Spleen (tissue), 11 donors: ENCODE results near the gene RNF225. TPM values are rescaled to one million over a fixed set of nuclear protein-coding genes. Genes with fewer than 3 reads are reported as not detected.

Experiments
- DNase-seq: peaks from one replicate; pipeline ENCODE4 v3.0.0-alpha.2; 2020
- H3K27ac ChIP-seq, 8 donors: fragments of 200-600 bp; sonication (generic) in 7 of 8; 1 replicate in 4 of 8; 2 replicates in 4 of 8; pipeline versions ENCODE4 v1.5.0 to v1.8.0; 2016 to 2021; ENCODE audit warnings: inconsistent platforms in 4 of 8, mild to moderate bottlenecking in 4 of 8, moderate library complexity in 1 of 8
- H3K27me3 ChIP-seq, 7 donors: fragments of 200-600 bp; sonication (generic) in 6 of 7; replicated peaks in 1 of 7; 1 replicate in 4 of 7; 2 replicates in 3 of 7; pipeline versions ENCODE4 v1.5.0 to v1.8.0; 2016 to 2021; ENCODE audit warnings: inconsistent platforms in 3 of 7, mild to moderate bottlenecking in 1 of 7
- H3K36me3 ChIP-seq, 6 donors: fragments of 200-600 bp; sonication (generic) in 5 of 6; 1 replicate in 4 of 6; 2 replicates in 2 of 6; pipeline versions ENCODE4 v1.5.0 to v1.8.0; 2016 to 2021; ENCODE audit warnings: inconsistent platforms in 2 of 6
- H3K4me1 ChIP-seq, 6 donors: fragments of 200-600 bp; sonication (generic) in 5 of 6; 1 replicate in 3 of 6; 2 replicates in 3 of 6; pipeline versions ENCODE4 v1.5.0 to v1.8.0; 2016 to 2021; ENCODE audit warnings: inconsistent platforms in 3 of 6
- H3K4me3 ChIP-seq, 8 donors: fragments of 200-600 bp; sonication (generic) in 7 of 8; 1 replicate in 4 of 8; 2 replicates in 4 of 8; pipeline versions ENCODE4 v1.5.0 to v1.8.0; 2016 to 2021; ENCODE audit warnings: inconsistent platforms in 4 of 8, mild to moderate bottlenecking in 4 of 8, moderate library complexity in 2 of 8
- H3K9me3 ChIP-seq, 8 donors: fragments of 200-600 bp; sonication (generic) in 7 of 8; 1 replicate in 4 of 8; 2 replicates in 4 of 8; pipeline versions ENCODE4 v1.5.0 to v1.8.0; 2016 to 2021; ENCODE audit warnings: inconsistent platforms in 4 of 8
- POLR2A ChIP-seq, 3 donors: fragments of 450-650 bp; IDR thresholded peaks; one replicate each; pipeline ENCODE4 v1.5.1; 2017; ENCODE audit warnings: antibody characterized with exemption in 3 of 3, mild to moderate bottlenecking in 1 of 3
- POLR2AphosphoS5 ChIP-seq, 3 donors: sonication (generic); formaldehyde crosslinking; IDR thresholded peaks; one replicate each; pipeline ENCODE4 v1.5.1; 2017; ENCODE audit warnings: antibody characterized with exemption in 3 of 3
- WGBS, 5 donors: extraction: QIAGEN DNeasy Blood & Tissue Kit in 3 of 5; methylation state at CpG; one replicate each; pipeline versions ENCODE4 v1.1.5 to v1.1.7; 2013 to 2018; 5-methylcytosine and 5-hydroxymethylcytosine counted together
- intact Hi-C: fragments of 100-400 bp; cut with DNase I; formaldehyde crosslinking; loops from one replicate; pipeline ENCODE4 v1.15.0; 2023; ENCODE audit warnings: low total_unique reads
- polyA plus RNA-seq, 3 donors: library from polyadenylated mRNA; stranded (reverse); fragments of 200-250 nt; gene quantifications; one replicate each; pipeline ENCODE4 v1.2.1, GENCODE V29; 2013
- total RNA-seq, 7 donors: library from RNA; depleted of rRNA in 3 of 7; stranded (reverse); fragments of >200 nt in 3 of 7; fragmentation: NEBNext Ultra II Directional in 4 of 7; extraction: Animal tissue kit (Norgen Biotek cat#: 25700) in 4 of 7; gene quantifications; one replicate each; pipeline versions ENCODE4 v1.1.0 to v1.2.1, GENCODE V29; 2016 to 2021
- TF ChIP-seq, protein P1 (sequence below), 11 experiments: fragments of 200-600 bp in 7 of 11; fragments of 450-650 bp in 4 of 11; sonication (generic) in 4 of 11; IDR thresholded peaks in 8 of 11; conservative IDR thresholded peaks in 3 of 11; 1 replicate in 7 of 11; 2 replicates in 4 of 11; pipeline versions ENCODE4 v1.4.0 to v1.8.0; 2016 to 2021; ENCODE audit warnings: antibody characterized with exemption in 11 of 11, inconsistent platforms in 4 of 11, mild to moderate bottlenecking in 1 of 11
- donor health status: healthy with polysubstance abuse.
- donor health status: DM: no; HTN: no; CAD: no; lungs with moderate emphysema.
- donor health status: DM: no; HTN: no; CAD: no.
- donor health status: Bipolar disorder and iron deficiency.
- donor health status: healthy.
- donor health status: DM: no; HTN: no; CAD: no.
- donor health status: DM: yes; HTN: yes; CAD: no.

Gene RNF225
- total and polyA plus RNA-seq, 10 donors: not detected

DNA sequence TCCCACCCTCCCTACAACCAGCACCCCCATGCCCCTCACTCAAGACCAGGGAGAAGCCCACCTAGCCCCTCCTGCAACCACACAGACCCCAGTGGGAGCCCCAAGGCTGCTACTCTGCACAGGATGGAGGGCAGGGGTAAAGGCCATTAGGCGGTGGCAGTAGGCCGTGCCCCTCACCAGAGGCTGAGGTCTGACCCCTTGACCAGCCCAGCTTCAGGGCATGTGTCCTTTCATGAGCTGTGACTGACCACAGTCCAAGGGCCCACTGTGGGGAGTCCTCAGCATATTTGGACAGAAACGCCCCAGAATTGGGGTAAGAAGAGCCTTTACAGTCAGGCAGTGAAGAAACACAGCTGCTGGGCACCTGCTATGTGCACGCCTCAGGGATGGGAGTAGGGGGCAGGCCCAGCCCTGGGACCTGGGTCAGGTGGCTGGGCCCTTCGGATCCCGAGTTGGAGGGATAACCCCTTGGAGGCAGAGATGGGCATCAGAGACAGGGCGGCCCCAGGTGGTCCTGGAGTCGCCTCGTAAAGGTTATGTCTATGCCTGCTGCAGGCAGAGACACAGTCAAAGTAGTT, 10.1 kb upstream of the RNF225 start:
- H3K9me3 ChIP-seq: no peaks in the 10 kb centered on the region
- H3K27ac ChIP-seq: peak overlapping the region in 7 of 8 donors; percentile 93 to 99 (median 97)
- 76 to 89% (median 84%) methylated on average over 6 to 9 of the region's 9 CpGs for WGBS, 5 donors
- TF ChIP-seq POLR2AphosphoS5 (IDR thresholded peaks at IDR 0.05) (no peak), POLR2A (IDR thresholded peaks at IDR 0.05) (no peak)
- TF ChIP-seq, protein P1, sequence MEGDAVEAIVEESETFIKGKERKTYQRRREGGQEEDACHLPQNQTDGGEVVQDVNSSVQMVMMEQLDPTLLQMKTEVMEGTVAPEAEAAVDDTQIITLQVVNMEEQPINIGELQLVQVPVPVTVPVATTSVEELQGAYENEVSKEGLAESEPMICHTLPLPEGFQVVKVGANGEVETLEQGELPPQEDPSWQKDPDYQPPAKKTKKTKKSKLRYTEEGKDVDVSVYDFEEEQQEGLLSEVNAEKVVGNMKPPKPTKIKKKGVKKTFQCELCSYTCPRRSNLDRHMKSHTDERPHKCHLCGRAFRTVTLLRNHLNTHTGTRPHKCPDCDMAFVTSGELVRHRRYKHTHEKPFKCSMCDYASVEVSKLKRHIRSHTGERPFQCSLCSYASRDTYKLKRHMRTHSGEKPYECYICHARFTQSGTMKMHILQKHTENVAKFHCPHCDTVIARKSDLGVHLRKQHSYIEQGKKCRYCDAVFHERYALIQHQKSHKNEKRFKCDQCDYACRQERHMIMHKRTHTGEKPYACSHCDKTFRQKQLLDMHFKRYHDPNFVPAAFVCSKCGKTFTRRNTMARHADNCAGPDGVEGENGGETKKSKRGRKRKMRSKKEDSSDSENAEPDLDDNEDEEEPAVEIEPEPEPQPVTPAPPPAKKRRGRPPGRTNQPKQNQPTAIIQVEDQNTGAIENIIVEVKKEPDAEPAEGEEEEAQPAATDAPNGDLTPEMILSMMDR (IDR thresholded peaks at IDR 0.05 in 8 of 11, conservative IDR thresholded peaks at IDR 0.05 in 3 of 11): no peak
- H3K4me3 ChIP-seq: peak overlapping the region in 5 of 8 donors; percentile 70 to 93 (median 77)
- peaks cover 0 to 26% (median 19%) of the 10 kb centered on the region in 6 donors for H3K36me3 ChIP-seq
- no peaks in the 10 kb centered on the region for H3K27me3 ChIP-seq
- peak; percentile 77 for DNase-seq
- intact Hi-C loops: no loop called here
- H3K4me1 ChIP-seq: peaks cover 22 to 71% (median 53%) of the 10 kb centered on the region in 6 donors

DNA sequence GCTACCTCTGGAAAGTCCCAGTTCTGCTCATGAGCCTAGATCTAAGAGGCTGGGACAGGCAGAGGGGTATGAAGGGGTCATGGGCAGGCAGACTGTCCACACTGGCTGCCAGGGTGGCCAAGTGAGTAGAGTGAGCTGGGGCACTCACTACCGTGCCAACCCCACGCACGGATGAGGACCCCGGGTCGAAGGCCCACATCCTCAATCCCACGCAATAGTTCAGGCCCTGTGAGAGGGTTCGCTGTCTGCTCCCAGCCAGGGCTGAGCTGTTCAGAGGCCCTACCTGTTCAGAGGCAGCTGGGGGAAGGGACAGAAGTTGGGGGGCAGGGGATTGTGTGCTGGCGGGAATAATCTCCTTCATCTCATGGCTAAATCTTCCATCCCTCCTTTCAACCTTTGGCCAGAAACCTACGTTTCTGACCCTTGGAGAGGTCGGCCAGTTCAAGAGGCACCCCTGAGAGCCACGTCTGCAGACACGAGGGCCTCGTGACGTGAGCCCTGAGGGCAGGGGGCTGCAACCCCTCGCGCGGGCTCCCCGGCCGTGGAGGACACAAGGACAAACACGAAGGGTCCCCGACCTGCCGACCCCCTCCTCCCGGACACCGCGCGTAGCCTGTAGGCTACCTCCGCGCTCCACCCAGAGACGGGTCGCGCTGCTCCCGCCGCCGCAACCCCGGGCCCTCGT, 9.4 kb upstream of the RNF225 start:
- no peaks in the 10 kb centered on the region for H3K27me3 ChIP-seq
- peaks cover 0 to 32% (median 22%) of the 10 kb centered on the region in 6 donors for H3K36me3 ChIP-seq
- H3K9me3 ChIP-seq: no peaks in the 10 kb centered on the region
- H3K27ac ChIP-seq: peak overlapping the region; percentile 93 to 99 (median 98)
- H3K4me1 ChIP-seq: peaks cover 22 to 76% (median 57%) of the 10 kb centered on the region in 6 donors
- DNase-seq: peak; percentile 78
- no peak for TF ChIP-seq POLR2AphosphoS5 (IDR thresholded peaks at IDR 0.05)
- TF ChIP-seq POLR2A (IDR thresholded peaks at IDR 0.05): no peak
- TF ChIP-seq, protein P1 (IDR thresholded peaks at IDR 0.05 in 8 of 11, conservative IDR thresholded peaks at IDR 0.05 in 3 of 11): no peak
- WGBS, 5 donors: 5 to 40% (median 11%) methylated on average over 1 to 36 of the region's 36 CpGs
- intact Hi-C loops: no loop called here
- peak overlapping the region; percentile 70 to 93 (median 78) for H3K4me3 ChIP-seq

DNA sequence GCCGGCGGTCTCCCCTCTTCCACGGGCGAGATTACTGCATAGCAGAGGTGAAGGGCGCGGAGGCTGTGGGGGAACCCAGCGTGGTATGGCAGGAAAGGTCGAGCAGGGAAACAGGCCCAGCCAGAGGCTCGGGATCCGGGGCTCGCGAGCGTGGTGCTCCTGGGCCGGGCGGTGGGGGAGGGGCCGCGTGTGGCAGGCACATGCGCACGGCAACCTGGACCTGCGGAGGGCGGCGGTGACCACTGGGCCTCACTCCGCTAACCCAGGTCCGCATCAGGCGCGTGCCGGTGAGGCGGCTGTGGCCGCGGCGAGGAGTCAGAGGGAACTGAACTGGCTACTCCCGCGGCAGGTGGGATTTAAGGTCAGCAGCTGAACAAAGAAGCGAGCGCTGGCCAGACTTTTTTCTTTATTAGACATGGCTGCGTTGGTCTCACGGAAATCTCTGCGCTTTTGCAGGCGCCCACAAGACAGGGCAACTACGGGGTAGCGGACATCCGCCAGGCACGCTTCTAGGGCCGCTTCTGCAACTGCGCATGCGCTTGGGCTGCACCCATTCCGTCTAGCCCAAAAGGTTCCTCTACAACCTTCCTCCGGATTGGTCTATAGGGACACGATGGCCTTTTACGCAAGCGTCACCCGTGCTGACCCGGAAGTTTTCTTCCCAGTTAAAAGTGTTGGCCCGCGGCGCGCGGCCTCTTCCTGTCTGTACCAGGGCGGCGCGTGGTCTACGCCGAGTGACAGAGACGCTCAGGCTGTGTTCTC, 8.7 kb upstream of the RNF225 start, which contains the start of gene RPS5:
RPS5 (plus strand) TSS at position 694 of the 762 bp plus-strand sequence. CDS start 869 bp downstream, outside the sequence.
- H3K4me3 ChIP-seq: peak within 1 kb of the TSS; percentile 70 to 93 (median 78)
- H3K36me3 ChIP-seq: peaks cover 0 to 39% (median 28%) of the 10 kb centered on the region in 6 donors
- peak; percentile 97 for DNase-seq
- peaks cover 20 to 77% (median 53%) of the 10 kb centered on the region in 6 donors for H3K4me1 ChIP-seq
- H3K27me3 ChIP-seq: no peaks in the 10 kb centered on the region
- intact Hi-C loops: no loop called here
- TF ChIP-seq, protein P1 (IDR thresholded peaks at IDR 0.05 in 8 of 11, conservative IDR thresholded peaks at IDR 0.05 in 3 of 11): peak in 2 of 11 experiments; percentile 18 to 32
- peak in 1 of 3 donors; percentile 79 for TF ChIP-seq POLR2A (IDR thresholded peaks at IDR 0.05)
- TF ChIP-seq POLR2AphosphoS5 (IDR thresholded peaks at IDR 0.05): peak; percentile 92 to 96 (median 95)
- no peaks in the 10 kb centered on the region for H3K9me3 ChIP-seq
- H3K27ac ChIP-seq: peak within 1 kb of the TSS; percentile 93 to 99 (median 98)
- 0 to 1% (median 0%) methylated on average over 52 to 64 of the region's 64 CpGs for WGBS, 5 donors
